ENCODE results near the gene RNF167. TPM values are rescaled to one million over a fixed set of nuclear protein-coding genes. Genes with fewer than 3 reads are reported as not detected.

Gene RNF167
- total and polyA plus RNA-seq, 2 of the 13 experiments (the other 11 are each of a cell fraction or from before 2014, with no cell fraction given) = 44.1 to 45.4 TPM

DNA sequence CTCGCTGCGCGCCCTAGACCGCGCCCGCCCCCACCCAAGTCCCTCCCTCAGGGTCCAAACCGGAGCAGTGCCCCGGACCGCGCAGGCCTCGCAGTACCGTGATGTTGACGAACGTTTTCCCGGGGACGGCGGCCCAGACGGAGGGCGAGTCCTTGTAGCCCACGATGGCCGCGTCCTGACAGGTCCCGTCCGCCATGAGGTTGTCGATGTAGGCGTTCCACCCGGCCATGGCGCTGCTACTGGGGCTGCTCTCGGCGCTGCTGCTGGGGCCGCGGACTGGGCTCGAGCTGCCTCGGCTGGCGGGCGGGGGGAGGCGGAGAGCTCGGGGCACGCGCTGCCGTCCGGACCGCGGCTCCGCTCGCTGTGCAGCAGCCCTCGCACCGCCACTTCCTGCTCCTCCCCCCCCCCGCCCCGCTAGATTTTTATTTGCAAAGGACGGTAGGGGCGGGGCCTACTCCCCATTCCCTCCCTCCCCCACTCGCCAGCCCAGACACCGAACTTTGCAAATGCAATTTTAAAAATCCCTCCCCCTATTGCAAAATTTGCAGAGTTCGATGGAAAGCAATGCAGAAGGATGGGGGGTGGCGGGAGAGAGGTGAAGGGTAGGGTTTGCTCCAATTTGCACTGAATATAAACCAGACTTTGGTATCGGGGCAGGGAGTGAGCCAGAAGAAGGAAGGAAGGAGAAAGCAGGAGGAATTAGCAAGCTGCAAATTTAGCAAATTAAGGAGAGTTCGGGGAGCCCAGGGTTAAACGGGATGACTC is 8.3 kb downstream of the RNF167 start, which contains the start of gene PFN1:
Gene PFN1 (minus strand): TSS at position 365 of the 765 bp plus-strand sequence. CDS start 136 bp downstream, at position 229.
- Histone ChIP-seq H3K79me2 (ENCODE audit: insufficient read depth, low read length) (peaks cover 50% of the 10 kb centered on the region), H3K4me3 (replicated peaks in 1 of 3; ENCODE audit: insufficient read depth in 1 of 3, low read depth in 2 of 3, low read length in 3 of 3) (peak within 1 kb of the TSS; percentile 93 to 100 (median 100)), H3K9ac (ENCODE audit: insufficient read depth, low read depth, low read length) (peak within 1 kb of the TSS; percentile 99), H3K27me3 (ENCODE audit: control insufficient read depth in 1 of 2, insufficient read depth in 2 of 2, low read length in 2 of 2) (no peaks in the 10 kb centered on the region; a peak in 1 of 5 replicates), H3K4me1 (ENCODE audit: insufficient read depth, low read length) (peaks cover 54% of the 10 kb centered on the region), H3K36me3 (replicated peaks in 1 of 2; ENCODE audit: control insufficient read depth in 1 of 2, insufficient read depth in 2 of 2, low read length in 2 of 2) (peaks cover 11 to 33% of the 10 kb centered on the region in 2 experiments), H3K9me3 (ENCODE audit: low read length) (no peaks in the 10 kb centered on the region), H3K27ac (ENCODE audit: extremely low read length, insufficient read depth, low read length) (peak within 1 kb of the TSS; percentile 99), H3K4me2 (ENCODE audit: low read depth, low read length) (peak within 1 kb of the TSS; percentile 84), H4K20me1 (ENCODE audit: insufficient read depth, low read length) (peaks cover 33% of the 10 kb centered on the region), H2AFZ (ENCODE audit: low read length) (no peak within 1 kb of the TSS)
- in situ Hi-C loops (cut with HindIII; ENCODE audit: extremely low pct_ligation_motif_present, low pct_unique_long_range_greater_than_20kb) = no loop called here
- ChIA-PET POLR2A (interaction anchor here (0.6 to 10.0 kb wide), 8 partner anchors 9 to 152 kb away, joined by 3 to 273 read pairs (median 8); partner anchors contain the start of genes INCA1, KIF1C, PSMB6 and RNF167), CTCF (ENCODE audit: low intra/inter-chr PET ratio, low total read pairs) (no interaction called here)
- under 1% methylated on average over 11 of the region's 59 CpGs for WGBS (ENCODE audit: low lambda C conversion rate)
- intact Hi-C loops (cut with micrococcal nuclease; ENCODE audit: unreplicated experiment) = no loop called here
- BruUV-seq (replicated peaks) = no TSS peak
- peak; percentile 85 for FAIRE-seq
- DNase-seq (ENCODE audit: low spot score) = peak; percentile 90
- peak; percentile 21 for ATAC-seq
- TF ChIP-seq AGO1 (IDR thresholded peaks at IDR 0.05; ENCODE audit: low read depth, low read length, poor library complexity, severe bottlenecking) = peak; percentile 38
- TF ChIP-seq ZNF574 (CRISPR knock-in tag; IDR thresholded peaks at IDR 0.05) = 0 out of 2 replicates have a peak, but pooled peaks have one; percentile 42
- TF ChIP-seq, protein P1, sequence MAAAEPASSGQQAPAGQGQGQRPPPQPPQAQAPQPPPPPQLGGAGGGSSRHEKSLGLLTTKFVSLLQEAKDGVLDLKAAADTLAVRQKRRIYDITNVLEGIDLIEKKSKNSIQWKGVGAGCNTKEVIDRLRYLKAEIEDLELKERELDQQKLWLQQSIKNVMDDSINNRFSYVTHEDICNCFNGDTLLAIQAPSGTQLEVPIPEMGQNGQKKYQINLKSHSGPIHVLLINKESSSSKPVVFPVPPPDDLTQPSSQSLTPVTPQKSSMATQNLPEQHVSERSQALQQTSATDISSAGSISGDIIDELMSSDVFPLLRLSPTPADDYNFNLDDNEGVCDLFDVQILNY (CRISPR knock-in tag; conservative IDR thresholded peaks at IDR 0.05) = no peak
- TF ChIP-seq U2AF2 (IDR thresholded peaks at IDR 0.05; ENCODE audit: low read depth, low read length) = no peak
- TF ChIP-seq CCDC6 (CRISPR knock-in tag; IDR thresholded peaks at IDR 0.05) = peak; percentile 89
- TF ChIP-seq SNRNP70 (IDR thresholded peaks at IDR 0.05; ENCODE audit: low read depth, low read length) = no peak
- no peak for TF ChIP-seq ZNF274 (CRISPR knock-in tag; IDR thresholded peaks at IDR 0.05)
- peak; percentile 42; the same call in 1 of the 2 replicates for TF ChIP-seq NR2F6 (IDR thresholded peaks at IDR 0.05)
- TF ChIP-seq NR2F6 (CRISPR knock-in tag; IDR thresholded peaks at IDR 0.05) = no peak; the same call in 1 of the 2 replicates
- no peak for TF ChIP-seq FOXK2 (IDR thresholded peaks at IDR 0.05)
- peak; percentile 43; the same call in 1 of the 2 replicates for TF ChIP-seq FOXO1 (CRISPR knock-in tag; IDR thresholded peaks at IDR 0.05)
- peak; percentile 69 for TF ChIP-seq HOXA3 (CRISPR knock-in tag; IDR thresholded peaks at IDR 0.05)

Measured in HepG2 (cell line).